Thyroid gland (tissue), 4 donors: Measurements from ENCODE around the gene RREB1.

Experiments used
- POLR2A ChIP-seq, 2 donors: fragments of 450-650 bp; IDR thresholded peaks; one replicate each; pipeline ENCODE4 v1.6.1; 2017; ENCODE audit warnings: antibody characterized with exemption in 2 of 2, mild to moderate bottlenecking in 2 of 2, moderate library complexity in 1 of 2
- TF ChIP-seq, protein P1 (sequence below), 6 experiments: fragments of 200-600 bp in 3 of 6; fragments of 450-650 bp in 3 of 6; sonication (generic) in 3 of 6; IDR thresholded peaks; one replicate each; pipeline ENCODE4 v1.5.1; 2016 to 2019; ENCODE audit warnings: antibody characterized with exemption in 6 of 6, mild to moderate bottlenecking in 2 of 6, inconsistent platforms in 1 of 6, moderate library complexity in 1 of 6

DNA sequence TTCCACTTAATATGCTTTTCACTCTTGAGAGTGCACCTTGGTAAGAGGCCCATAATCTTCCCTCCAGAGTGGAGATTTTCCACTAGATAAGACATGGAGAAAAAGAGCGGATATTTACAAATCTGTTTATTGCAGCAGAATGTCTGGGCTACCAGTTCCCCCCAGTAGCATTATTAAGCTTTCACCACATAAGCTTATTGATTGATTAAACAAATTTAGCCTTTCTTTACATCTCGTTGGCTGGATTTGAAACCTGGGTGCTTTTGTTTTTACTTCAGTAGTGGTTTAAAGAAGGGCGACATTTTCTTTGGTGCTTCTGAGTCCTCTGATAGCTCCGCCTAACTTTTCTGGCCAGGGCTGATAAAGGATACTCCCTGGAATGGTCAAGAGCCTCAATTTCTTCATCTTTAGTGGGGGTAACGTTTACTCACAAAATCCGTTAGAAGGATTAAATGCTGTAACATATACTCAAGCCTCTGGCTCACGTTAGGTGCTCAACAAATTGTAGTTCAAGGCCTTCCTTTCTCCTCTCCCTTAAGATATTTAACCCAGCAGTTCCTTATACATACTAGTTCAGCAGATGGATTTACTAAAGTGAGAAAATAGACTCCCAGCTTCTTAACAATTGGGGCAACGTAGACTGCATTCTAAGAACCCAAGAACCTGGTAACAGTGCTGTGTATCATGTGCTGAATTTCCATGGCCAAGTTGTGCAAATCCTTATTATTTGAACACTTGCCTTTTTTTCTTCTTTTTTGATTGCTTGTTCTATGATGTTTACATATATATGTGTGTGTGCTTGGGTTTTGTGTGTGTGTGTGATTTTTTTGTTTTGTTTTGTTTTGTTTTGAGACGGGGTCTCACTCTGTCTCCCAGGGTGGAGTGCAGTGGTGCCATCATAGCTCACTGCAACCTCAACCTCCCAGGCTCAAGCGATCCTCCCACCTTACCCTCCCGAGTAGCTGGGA, 91.4 kb downstream of the RREB1 start:
- TF ChIP-seq, protein P1, sequence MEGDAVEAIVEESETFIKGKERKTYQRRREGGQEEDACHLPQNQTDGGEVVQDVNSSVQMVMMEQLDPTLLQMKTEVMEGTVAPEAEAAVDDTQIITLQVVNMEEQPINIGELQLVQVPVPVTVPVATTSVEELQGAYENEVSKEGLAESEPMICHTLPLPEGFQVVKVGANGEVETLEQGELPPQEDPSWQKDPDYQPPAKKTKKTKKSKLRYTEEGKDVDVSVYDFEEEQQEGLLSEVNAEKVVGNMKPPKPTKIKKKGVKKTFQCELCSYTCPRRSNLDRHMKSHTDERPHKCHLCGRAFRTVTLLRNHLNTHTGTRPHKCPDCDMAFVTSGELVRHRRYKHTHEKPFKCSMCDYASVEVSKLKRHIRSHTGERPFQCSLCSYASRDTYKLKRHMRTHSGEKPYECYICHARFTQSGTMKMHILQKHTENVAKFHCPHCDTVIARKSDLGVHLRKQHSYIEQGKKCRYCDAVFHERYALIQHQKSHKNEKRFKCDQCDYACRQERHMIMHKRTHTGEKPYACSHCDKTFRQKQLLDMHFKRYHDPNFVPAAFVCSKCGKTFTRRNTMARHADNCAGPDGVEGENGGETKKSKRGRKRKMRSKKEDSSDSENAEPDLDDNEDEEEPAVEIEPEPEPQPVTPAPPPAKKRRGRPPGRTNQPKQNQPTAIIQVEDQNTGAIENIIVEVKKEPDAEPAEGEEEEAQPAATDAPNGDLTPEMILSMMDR (IDR thresholded peaks at IDR 0.05) = no peak
- TF ChIP-seq POLR2A (IDR thresholded peaks at IDR 0.05) = no peak
